Smooth muscle cell (in vitro differentiated cells): Measurements from ENCODE around the gene MFSD11. TPM values are rescaled to one million over a fixed set of nuclear protein-coding genes. Genes with fewer than 3 reads are reported as not detected.

Source experiments
- DNase-seq: peaks from one replicate; lab custom pipeline; 2025; ENCODE audit not compliant: unreplicated experiment; lab: John Stamatoyannopoulos, UW
- H2AFZ ChIP-seq: fragments of 200-600 bp; sonication (generic); 2 replicates; pipeline ENCODE4 v1.6.0; 2016; ENCODE audit warnings: antibody characterized with exemption, low read depth, mild to moderate bottlenecking
- H3F3A ChIP-seq: fragments of 200-600 bp; sonication (generic); 2 replicates; pipeline ENCODE4 v1.6.0; 2017; ENCODE audit warnings: antibody characterized with exemption, low read depth
- H3K27ac ChIP-seq: fragments of 200-600 bp; sonication (generic); 2 replicates; pipeline ENCODE4 v1.5.1; 2016; ENCODE audit warnings: low read depth, mild to moderate bottlenecking
- H3K27me3 ChIP-seq: fragments of 200-600 bp; sonication (generic); 2 replicates; pipeline ENCODE4 v1.6.1; 2016; ENCODE audit warnings: low read depth, mild to moderate bottlenecking
- H3K36me3 ChIP-seq: fragments of 200-600 bp; sonication (generic); 2 replicates; pipeline ENCODE4 v1.5.1; 2016; ENCODE audit warnings: low read depth
- H3K4me1 ChIP-seq: fragments of 200-600 bp; sonication (generic); 2 replicates; pipeline ENCODE4 v1.5.1; 2016; ENCODE audit warnings: low read depth
- H3K4me2 ChIP-seq: fragments of 200-600 bp; sonication (generic); 2 replicates; pipeline ENCODE4 v1.6.0; 2016; ENCODE audit warnings: mild to moderate bottlenecking
- H3K4me3 ChIP-seq: fragments of 200-600 bp; sonication (generic); 2 replicates; pipeline ENCODE4 v1.5.1; 2016; ENCODE audit warnings: mild to moderate bottlenecking
- H3K79me2 ChIP-seq: fragments of 200-600 bp; sonication (generic); 2 replicates; pipeline ENCODE4 v1.6.0; 2016; ENCODE audit warnings: low read depth, mild to moderate bottlenecking
- H3K9ac ChIP-seq: fragments of 200-600 bp; sonication (generic); 2 replicates; pipeline ENCODE4 v1.6.0; 2016; ENCODE audit warnings: low read depth
- H3K9me3 ChIP-seq: fragments of 200-600 bp; sonication (generic); replicated peaks from 2 replicates; pipeline ENCODE4 v1.5.1; 2016; ENCODE audit warnings: low read depth
- H4K20me1 ChIP-seq: fragments of 200-600 bp; sonication (generic); 2 replicates; pipeline ENCODE4 v1.6.0; 2016; ENCODE audit warnings: low read depth
- WGBS: methylation state at CpG from one replicate; pipeline ENCODE4 v1.1.7; 2016; ENCODE audit warnings: low lambda C conversion rate; 5-methylcytosine and 5-hydroxymethylcytosine counted together
- polyA plus RNA-seq: library from polyadenylated mRNA; unstranded; fragments of >200 nt; fragmentation: Nextera tagmentation; extraction: Ambion mirVana; gene quantifications from 2 replicates; pipeline ENCODE4 v1.2.1, GENCODE V29; 2016
- total RNA-seq: library from RNA; depleted of rRNA; stranded (reverse); fragments of >200 nt; gene quantifications from 2 replicates; pipeline ENCODE4 v1.2.3, GENCODE V29; 2014
- TF ChIP-seq, protein P1 (sequence below): fragments of 200-600 bp; sonication (generic); IDR thresholded peaks from 2 replicates; pipeline ENCODE4 v1.5.1; 2017; ENCODE audit warnings: borderline replicate concordance, mild to moderate bottlenecking, antibody characterized with exemption; ENCODE audit not compliant: insufficient read depth, poor library complexity, severe bottlenecking

Gene MFSD11
- total and polyA plus RNA-seq, 2 experiments from 2014 or later = 28.1 to 56.6 TPM

DNA sequence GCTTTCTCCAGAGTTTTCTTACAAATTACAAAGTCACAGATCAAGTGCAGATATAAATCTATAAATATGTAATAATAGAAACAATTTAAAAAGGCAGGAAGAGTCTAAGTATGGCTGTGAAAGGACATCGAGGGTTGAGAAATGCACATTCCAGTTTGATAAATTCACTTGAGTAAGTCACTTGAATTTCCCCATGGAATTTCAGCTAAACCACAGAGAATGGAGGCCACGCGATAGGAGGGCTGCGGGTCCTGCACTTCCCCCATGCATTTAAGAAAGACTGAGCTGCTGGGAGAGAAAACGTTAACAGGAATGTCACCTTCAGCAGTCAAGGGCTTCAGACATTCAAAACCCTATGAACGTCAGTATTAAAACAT lies 21.1 kb upstream of the MFSD11 start:
- Histone ChIP-seq H3K9me3 (no peaks in the 10 kb centered on the region), H3K27ac (peak overlapping the region; percentile 100), H3K36me3 (peaks cover 19% of the 10 kb centered on the region), H4K20me1 (peaks cover 92% of the 10 kb centered on the region), H3K27me3 (no peaks in the 10 kb centered on the region), H3F3A (peaks cover 32% of the 10 kb centered on the region), H3K4me3 (peak overlapping the region; percentile 14), H3K79me2 (peaks cover 9% of the 10 kb centered on the region), H3K9ac (peak overlapping the region; percentile 93), H2AFZ (no peak overlapping the region), H3K4me2 (peak overlapping the region; percentile 81), H3K4me1 (peaks cover 5% of the 10 kb centered on the region)
- DNase-seq = no peak
- WGBS = 21% methylated on average over 6 of the region's 6 CpGs
- TF ChIP-seq, protein P1, sequence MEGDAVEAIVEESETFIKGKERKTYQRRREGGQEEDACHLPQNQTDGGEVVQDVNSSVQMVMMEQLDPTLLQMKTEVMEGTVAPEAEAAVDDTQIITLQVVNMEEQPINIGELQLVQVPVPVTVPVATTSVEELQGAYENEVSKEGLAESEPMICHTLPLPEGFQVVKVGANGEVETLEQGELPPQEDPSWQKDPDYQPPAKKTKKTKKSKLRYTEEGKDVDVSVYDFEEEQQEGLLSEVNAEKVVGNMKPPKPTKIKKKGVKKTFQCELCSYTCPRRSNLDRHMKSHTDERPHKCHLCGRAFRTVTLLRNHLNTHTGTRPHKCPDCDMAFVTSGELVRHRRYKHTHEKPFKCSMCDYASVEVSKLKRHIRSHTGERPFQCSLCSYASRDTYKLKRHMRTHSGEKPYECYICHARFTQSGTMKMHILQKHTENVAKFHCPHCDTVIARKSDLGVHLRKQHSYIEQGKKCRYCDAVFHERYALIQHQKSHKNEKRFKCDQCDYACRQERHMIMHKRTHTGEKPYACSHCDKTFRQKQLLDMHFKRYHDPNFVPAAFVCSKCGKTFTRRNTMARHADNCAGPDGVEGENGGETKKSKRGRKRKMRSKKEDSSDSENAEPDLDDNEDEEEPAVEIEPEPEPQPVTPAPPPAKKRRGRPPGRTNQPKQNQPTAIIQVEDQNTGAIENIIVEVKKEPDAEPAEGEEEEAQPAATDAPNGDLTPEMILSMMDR = no peak

DNA sequence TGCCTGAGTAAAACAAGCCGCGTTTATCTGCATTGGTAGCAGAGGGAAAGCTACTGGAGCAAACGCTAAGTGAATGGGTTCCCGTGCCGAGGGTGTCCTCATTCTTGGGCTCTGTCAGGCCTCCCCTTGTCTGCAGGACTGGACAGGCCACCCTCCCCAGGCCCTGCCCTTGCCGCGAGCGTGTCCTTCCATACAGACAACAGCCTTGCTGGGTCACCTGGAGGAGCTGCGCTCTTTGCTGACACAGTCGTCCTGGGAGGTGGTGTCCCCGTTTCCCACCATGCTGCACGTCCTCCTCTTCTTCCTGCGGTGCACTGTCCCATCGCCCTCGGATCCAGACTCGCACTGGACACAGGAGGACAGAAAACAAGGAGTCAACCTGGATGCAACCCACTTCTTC lies 19.4 kb upstream of the MFSD11 start:
- Histone ChIP-seq H3K36me3 (peaks cover 19% of the 10 kb centered on the region), H3K9me3 (no peaks in the 10 kb centered on the region), H2AFZ (no peak overlapping the region), H3F3A (peaks cover 32% of the 10 kb centered on the region), H3K4me1 (peaks cover 5% of the 10 kb centered on the region), H4K20me1 (peaks cover 96% of the 10 kb centered on the region), H3K4me2 (no peak overlapping the region), H3K4me3 (no peak overlapping the region), H3K27me3 (no peaks in the 10 kb centered on the region), H3K79me2 (peaks cover 23% of the 10 kb centered on the region), H3K27ac (no peak overlapping the region), H3K9ac (no peak overlapping the region)
- no peak for DNase-seq
- 95% methylated on average over 16 of the region's 16 CpGs for WGBS
- TF ChIP-seq, protein P1 = no peak

DNA sequence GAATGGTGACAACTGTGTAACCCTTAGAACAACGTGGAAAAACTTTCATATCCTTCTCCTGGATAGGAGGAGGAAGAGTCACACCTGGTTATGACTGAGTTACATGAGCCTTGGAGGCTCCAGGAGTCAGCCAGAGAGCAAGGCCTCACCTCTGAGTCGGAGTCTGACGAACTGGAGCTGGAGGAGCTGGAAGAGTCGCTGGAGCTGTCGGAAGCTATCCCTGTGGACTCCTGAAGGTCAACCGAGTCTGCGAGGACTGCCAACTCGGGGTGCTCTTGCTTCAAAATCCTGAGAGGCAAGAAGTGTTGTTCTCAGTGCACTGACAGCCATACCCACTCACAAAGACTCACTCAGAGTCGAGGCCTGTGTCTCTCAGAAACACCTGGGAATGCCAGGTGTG lies 17.7 kb upstream of the MFSD11 start:
- no peak overlapping the region for H3K4me3 ChIP-seq
- no peak for DNase-seq
- peaks cover 32% of the 10 kb centered on the region for H3F3A ChIP-seq
- 99% methylated on average over 9 of the region's 9 CpGs for WGBS
- H3K4me1 ChIP-seq = peaks cover 3% of the 10 kb centered on the region
- no peaks in the 10 kb centered on the region for H3K9me3 ChIP-seq
- no peak overlapping the region for H3K4me2 ChIP-seq
- H3K27me3 ChIP-seq = no peaks in the 10 kb centered on the region
- H3K36me3 ChIP-seq = peaks cover 19% of the 10 kb centered on the region
- no peak overlapping the region for H2AFZ ChIP-seq
- peaks cover 96% of the 10 kb centered on the region for H4K20me1 ChIP-seq
- H3K9ac ChIP-seq = no peak overlapping the region
- H3K79me2 ChIP-seq = peaks cover 40% of the 10 kb centered on the region
- TF ChIP-seq, protein P1 = no peak
- no peak overlapping the region for H3K27ac ChIP-seq

DNA sequence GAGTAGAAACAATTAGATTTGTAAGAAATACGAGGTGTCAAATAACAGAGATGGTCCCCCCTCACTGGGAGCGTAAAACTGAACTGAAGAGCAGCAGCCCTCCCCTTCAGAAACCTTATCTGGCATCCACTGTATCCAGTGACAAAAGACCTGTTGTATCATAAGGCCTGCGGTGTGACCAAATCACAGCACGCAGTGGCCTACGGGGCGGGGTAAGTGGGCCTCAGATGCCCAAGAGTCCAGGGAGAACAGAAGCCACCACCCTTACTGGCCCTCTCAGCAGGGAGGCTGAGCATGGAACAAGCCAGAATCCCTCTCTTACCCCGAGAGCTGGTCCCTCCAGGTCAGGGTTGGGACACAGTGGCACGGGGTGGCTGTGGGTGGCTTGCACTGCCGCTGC lies 17.0 kb upstream of the MFSD11 start:
- Histone ChIP-seq H3K27ac (no peak overlapping the region), H3K36me3 (peaks cover 19% of the 10 kb centered on the region), H3F3A (peaks cover 32% of the 10 kb centered on the region), H2AFZ (no peak overlapping the region), H3K4me2 (no peak overlapping the region), H4K20me1 (peaks cover 94% of the 10 kb centered on the region), H3K4me1 (peaks cover 2% of the 10 kb centered on the region), H3K9me3 (no peaks in the 10 kb centered on the region), H3K4me3 (no peak overlapping the region), H3K27me3 (no peaks in the 10 kb centered on the region), H3K9ac (no peak overlapping the region), H3K79me2 (peaks cover 45% of the 10 kb centered on the region)
- TF ChIP-seq, protein P1 = no peak
- no peak for DNase-seq
- 96% methylated on average over 9 of the region's 9 CpGs for WGBS
